ENCODE data around the gene KIF15.
"Not testable (repeated sequence)": the region's sequence is repeated elsewhere in the genome, so short reads cannot be mapped to it uniquely, and the experiment has no call there.

KIF15 gene, protein sequence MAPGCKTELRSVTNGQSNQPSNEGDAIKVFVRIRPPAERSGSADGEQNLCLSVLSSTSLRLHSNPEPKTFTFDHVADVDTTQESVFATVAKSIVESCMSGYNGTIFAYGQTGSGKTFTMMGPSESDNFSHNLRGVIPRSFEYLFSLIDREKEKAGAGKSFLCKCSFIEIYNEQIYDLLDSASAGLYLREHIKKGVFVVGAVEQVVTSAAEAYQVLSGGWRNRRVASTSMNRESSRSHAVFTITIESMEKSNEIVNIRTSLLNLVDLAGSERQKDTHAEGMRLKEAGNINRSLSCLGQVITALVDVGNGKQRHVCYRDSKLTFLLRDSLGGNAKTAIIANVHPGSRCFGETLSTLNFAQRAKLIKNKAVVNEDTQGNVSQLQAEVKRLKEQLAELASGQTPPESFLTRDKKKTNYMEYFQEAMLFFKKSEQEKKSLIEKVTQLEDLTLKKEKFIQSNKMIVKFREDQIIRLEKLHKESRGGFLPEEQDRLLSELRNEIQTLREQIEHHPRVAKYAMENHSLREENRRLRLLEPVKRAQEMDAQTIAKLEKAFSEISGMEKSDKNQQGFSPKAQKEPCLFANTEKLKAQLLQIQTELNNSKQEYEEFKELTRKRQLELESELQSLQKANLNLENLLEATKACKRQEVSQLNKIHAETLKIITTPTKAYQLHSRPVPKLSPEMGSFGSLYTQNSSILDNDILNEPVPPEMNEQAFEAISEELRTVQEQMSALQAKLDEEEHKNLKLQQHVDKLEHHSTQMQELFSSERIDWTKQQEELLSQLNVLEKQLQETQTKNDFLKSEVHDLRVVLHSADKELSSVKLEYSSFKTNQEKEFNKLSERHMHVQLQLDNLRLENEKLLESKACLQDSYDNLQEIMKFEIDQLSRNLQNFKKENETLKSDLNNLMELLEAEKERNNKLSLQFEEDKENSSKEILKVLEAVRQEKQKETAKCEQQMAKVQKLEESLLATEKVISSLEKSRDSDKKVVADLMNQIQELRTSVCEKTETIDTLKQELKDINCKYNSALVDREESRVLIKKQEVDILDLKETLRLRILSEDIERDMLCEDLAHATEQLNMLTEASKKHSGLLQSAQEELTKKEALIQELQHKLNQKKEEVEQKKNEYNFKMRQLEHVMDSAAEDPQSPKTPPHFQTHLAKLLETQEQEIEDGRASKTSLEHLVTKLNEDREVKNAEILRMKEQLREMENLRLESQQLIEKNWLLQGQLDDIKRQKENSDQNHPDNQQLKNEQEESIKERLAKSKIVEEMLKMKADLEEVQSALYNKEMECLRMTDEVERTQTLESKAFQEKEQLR (N-terminal part only)

GRCh38 chr3:44761424-44762169, at the start of gene KIF15, which contains the start of gene KIAA1143:
TSS of gene KIF15 (plus strand) at chr3:44761794. CDS start at chr3:44761866, 72 bp downstream.
TSS of gene KIAA1143 (minus strand) at chr3:44761619. CDS start at chr3:44761602, 17 bp downstream.
- DNase-seq (ENCODE audit: low spot score): peak; percentile 92

DNA sequence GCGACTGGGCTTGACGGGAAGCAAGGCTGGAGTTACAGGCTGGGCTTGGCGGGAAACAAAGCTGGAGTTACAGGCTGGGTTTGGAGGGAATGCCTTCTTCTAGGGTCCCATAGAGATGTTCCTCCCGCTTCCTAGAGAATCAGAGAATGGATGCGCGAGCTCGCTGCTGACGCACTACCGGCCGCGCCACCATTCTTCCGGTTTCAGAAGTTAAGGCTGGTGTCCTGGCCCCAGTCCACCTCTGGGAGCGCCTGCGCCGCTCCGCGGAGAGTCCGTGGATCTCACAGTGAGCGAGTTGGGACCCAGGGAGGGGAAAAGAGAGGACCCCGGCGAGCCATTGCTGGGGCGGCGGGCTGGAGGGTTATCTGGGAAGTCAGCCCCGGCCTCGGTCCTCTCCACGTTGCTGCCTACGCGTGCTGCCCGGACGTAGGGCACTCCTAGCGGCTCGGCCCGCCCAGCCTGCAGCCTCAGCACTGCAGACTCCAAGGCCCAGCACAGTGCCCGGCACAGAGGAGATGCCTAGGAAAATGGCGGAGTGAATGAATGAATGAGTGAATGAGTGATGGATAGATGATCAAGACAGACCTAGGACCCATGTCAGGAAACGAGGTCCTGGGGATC, 49.0 kb upstream of the KIF15 start, which contains the start of gene ZNF502:
ZNF502 (plus strand) TSS at position 206 of the 621 bp plus-strand sequence. CDS start 7,602 bp downstream, outside the sequence.
- peak; percentile 55 for DNase-seq (ENCODE audit: low spot score)

- no peak for DNase-seq (ENCODE audit: low spot score)
Observed at GRCh38 chr3:44721231-44722102, 40.1 kb upstream of the KIF15 start.

GRCh38 chr3:44722103-44722401, 39.5 kb upstream of the KIF15 start:
- no peak for DNase-seq (ENCODE audit: low spot score)

- DNase-seq (ENCODE audit: low spot score): peak; percentile 88
Observed at GRCh38 chr3:44729384-44729910, 32.1 kb upstream of the KIF15 start, which contains the start of gene ZNF501. TSS of gene ZNF501 (plus strand) at chr3:44729635. CDS start at chr3:44734422, 4,787 bp downstream.

GRCh38 chr3:44734646-44735168, 26.9 kb upstream of the KIF15 start:
- no peak for DNase-seq (ENCODE audit: low spot score)

GRCh38 chr3:44761101-44761423, 532 bp upstream of the KIF15 start:
- DNase-seq (ENCODE audit: low spot score): peak; percentile 10

DNA sequence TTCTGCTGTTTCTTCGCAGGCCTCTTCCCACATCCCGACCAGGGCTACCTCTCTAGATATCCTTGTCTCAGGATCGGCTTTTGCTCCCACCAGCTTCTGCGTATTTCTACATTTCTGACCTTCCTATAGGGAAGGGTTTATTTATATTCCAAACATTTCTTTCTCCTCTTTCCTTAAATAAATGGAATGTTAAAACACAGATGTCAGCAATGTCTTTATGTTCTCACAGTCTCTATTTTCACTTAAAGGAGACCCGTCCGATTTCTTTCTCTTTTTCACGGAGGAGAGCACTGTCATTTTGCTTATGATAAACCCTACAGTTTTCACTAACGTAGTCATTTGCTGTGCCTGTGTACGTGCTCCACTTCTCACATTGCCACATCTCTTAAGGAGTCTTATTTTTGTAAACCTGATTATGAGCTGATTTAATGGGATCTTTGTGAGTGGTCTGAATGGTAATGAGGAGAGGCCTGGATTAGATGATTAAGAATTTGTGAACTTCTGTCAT, 630 bp downstream of the KIF15 start:
- no peak for DNase-seq (ENCODE audit: low spot score)

DNA sequence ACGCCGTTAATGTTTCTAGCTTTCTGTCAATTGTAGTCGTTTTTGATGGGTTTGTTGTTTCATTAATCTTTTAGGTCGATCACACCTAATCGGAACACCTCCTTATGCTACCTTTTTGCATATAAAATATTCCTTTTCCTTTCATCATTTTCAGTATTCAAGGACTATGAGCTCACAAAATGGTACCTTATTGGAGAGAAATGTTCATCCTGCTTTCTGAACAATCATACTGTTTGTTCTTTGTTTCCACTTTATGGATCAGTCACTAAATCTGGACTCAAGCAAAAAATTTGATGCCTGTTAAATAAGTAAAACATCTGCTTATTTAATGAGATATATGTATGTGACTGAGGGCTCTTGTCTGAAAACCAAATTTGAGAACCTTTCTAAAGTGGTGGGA, 1.1 kb downstream of the KIF15 start:
- DNase-seq (ENCODE audit: low spot score): no peak

- DNase-seq (ENCODE audit: low spot score): no peak
Observed at GRCh38 chr3:44764248-44764647, 2.7 kb downstream of the KIF15 start.

- DNase-seq (ENCODE audit: low spot score): no peak
Observed at GRCh38 chr3:44771424-44772098, 10.0 kb downstream of the KIF15 start.

DNA sequence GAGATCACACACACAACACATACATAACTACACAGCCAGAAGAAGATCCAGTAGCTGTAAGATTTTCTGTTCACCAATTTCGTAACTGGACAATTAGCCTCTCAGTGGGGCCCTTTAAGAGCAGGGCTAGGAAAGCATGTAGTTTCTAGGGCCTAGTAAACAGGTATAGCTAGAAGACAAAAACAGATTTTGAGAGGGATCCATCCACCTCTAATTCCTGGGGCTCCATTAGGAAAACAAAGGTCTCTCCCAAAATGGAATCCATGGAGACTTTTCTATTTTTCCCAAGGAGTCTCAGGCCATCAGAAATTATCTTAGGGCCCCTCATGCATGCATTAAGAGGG, 10.5 kb downstream of the KIF15 start:
- DNase-seq (ENCODE audit: low spot score): no peak

DNA sequence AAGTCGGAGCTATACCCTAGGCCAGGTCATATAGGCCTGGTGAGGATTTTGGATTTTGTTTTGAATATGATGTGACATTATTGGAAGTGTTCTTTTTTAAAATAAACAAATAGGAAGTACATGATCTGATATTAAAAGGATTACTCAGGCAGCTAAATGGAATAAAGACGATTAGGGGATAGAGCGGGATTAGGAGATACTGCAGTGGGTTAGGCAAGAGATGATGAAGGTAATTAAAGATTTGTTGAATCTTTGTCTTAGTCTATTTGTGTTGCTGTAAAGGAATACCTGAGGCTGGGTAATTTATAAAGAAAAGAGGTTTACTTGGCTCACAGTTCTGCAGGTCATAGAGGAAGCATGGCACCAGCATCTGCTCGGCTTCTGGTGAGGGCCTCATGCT, 21.3 kb downstream of the KIF15 start:
- no peak for DNase-seq (ENCODE audit: low spot score)

DNA sequence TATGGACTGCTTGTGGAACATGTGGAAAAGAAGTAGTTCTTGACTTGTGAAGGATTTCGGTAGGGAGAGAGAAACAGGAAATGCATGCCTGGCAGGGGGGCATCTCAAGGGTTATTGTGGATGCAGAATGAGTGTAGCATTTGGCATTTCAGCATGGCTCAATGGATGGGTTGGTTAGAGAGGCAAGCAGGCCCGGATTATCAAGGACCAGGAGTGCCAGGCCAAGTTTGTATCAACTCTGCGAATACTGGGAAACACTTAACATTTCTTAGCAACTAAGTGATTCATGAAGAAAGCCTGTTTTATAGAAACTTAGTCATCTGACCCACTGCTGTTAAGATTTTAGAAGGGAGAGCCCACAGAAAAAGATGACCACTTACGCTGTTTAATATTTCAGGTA, 33.6 kb downstream of the KIF15 start:
- DNase-seq (ENCODE audit: low spot score): no peak

DNA sequence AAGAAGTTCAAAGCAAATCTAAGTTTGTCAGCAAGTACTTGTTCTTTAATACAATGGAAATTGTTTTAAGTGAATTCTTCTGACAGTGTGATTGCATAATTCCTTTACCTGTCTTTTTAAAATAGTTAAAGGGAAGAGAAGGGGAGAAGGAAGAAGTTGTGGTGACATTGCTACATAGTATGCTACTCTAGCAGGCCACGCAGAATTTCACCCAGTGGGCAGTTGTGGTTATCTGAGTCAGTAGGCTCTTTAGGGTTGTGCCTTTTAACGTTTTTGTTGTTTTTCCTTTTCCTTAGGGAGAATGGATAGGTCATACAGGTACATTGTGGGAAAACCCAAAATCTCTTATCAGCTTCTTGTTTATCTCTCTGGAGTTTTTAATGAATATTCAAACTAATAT, 40.4 kb downstream of the KIF15 start:
- no peak for DNase-seq (ENCODE audit: low spot score)

- DNase-seq (ENCODE audit: low spot score): no peak
Observed at GRCh38 chr3:44803298-44803697, 41.7 kb downstream of the KIF15 start.

DNA sequence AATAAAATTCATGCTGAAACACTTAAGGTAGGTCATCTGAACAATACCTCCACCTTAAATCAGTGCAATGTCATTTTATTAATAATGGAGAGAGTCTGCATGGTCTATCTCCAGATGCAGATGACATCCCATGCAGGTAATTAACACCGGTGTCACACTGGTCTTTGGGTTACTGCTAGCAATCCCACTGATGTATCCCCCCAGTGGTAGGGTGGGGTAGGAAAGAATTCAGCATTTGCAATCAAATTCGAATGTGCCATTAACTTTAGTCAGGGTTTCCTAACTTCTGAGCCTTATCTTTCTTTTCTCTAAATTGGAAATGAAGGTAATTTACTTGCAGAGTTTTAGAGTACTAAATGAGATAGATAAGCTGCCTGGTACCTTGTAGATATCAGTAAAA, 44.4 kb downstream of the KIF15 start:
- DNase-seq (ENCODE audit: low spot score): no peak

- DNase-seq (ENCODE audit: low spot score): no peak
Observed at GRCh38 chr3:44814751-44815150, 53.2 kb downstream of the KIF15 start.

DNA sequence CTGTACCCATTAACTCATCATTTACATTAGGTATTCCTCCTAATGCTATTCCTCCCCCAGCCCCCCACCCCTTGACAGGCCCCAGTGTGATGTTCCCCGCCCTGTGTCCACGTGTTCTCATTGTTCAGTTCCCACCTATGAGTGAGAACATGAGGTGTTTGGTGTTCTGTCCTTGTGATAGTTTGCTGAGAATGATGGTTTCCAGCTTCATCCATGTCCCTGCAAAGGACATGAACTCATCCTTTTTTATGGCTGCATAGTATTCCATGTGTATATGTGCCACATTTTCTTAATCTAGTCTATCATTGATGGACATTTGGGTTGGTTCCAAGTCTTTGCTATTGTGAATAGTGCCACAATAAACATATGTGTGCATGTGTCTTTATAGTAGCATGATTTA, 54.7 kb downstream of the KIF15 start:
- not testable (repeated sequence) for DNase-seq (ENCODE audit: low spot score)
